Common myeloid progenitor, CD34-positive (primary cell): ENCODE results near the gene MSH3.

Experiments
- CTCF ChIA-PET: fragments of 350-600 bp; sonication (Branson Sonifier 250); formaldehyde crosslinking; loops from one replicate; lab custom pipeline; 2021; ENCODE audit warnings: antibody characterized with exemption; lab: Charles Lee
- POLR2A ChIA-PET: fragments of 350-600 bp; sonication (Branson Sonifier 250); formaldehyde crosslinking; loops from one replicate; lab custom pipeline; 2021; ENCODE audit warnings: antibody characterized with exemption; lab: Charles Lee
- DNase-seq, 3 donors: peaks; one replicate each; pipeline versions ENCODE4 v3.0.0 to v3.0.0-alpha.2; 2013
- H3K27ac ChIP-seq, 2 experiments: 1 replicate in 1 of 2; 2 replicates in 1 of 2; pipeline ENCODE4 v1.7.0; 2013; ENCODE audit warnings: inconsistent platforms in 2 of 2, low read length in 2 of 2, mild to moderate bottlenecking in 2 of 2, low read depth in 1 of 2, moderate library complexity in 1 of 2; ENCODE audit not compliant: severe bottlenecking in 2 of 2, insufficient read depth in 1 of 2, poor library complexity in 1 of 2
- H3K27me3 ChIP-seq, 5 experiments: replicated peaks in 2 of 5; 1 replicate in 3 of 5; 2 replicates in 2 of 5; pipeline versions ENCODE4 v1.6.1 to v1.7.0; 2013; ENCODE audit warnings: low read length in 4 of 5, mild to moderate bottlenecking in 2 of 5, moderate library complexity in 2 of 5, inconsistent platforms in 1 of 5; ENCODE audit not compliant: insufficient read depth in 5 of 5, control insufficient read depth in 4 of 5
- H3K36me3 ChIP-seq, 4 experiments: 1 replicate in 2 of 4; 2 replicates in 2 of 4; pipeline versions ENCODE4 v1.6.1 to v1.7.0; 2013; ENCODE audit warnings: low read length in 3 of 4, control low read depth in 1 of 4, mild to moderate bottlenecking in 1 of 4; ENCODE audit not compliant: control insufficient read depth in 4 of 4, insufficient read depth in 4 of 4
- H3K4me1 ChIP-seq, 4 experiments: 1 replicate in 3 of 4; 2 replicates in 1 of 4; pipeline versions ENCODE4 v1.6.1 to v1.7.1; 2013; ENCODE audit warnings: low read length in 3 of 4, mild to moderate bottlenecking in 3 of 4, control low read depth in 1 of 4, inconsistent platforms in 1 of 4, moderate library complexity in 1 of 4; ENCODE audit not compliant: control insufficient read depth in 4 of 4, insufficient read depth in 4 of 4; ENCODE audit errors: control extremely low read depth in 1 of 4
- H3K4me3 ChIP-seq, 7 experiments: 1 replicate in 4 of 7; 2 replicates in 3 of 7; pipeline versions ENCODE4 v1.5.1 to v1.7.0; 2013; ENCODE audit warnings: mild to moderate bottlenecking in 7 of 7, low read length in 6 of 7, moderate library complexity in 6 of 7, inconsistent platforms in 2 of 7, low read depth in 2 of 7, control low read depth in 1 of 7; ENCODE audit not compliant: insufficient read depth in 4 of 7, control insufficient read depth in 1 of 7; ENCODE audit errors: extremely low read depth in 1 of 7
- H3K9me3 ChIP-seq, 5 experiments: 1 replicate in 4 of 5; 2 replicates in 1 of 5; pipeline versions ENCODE4 v1.6.1 to v1.7.1; 2013; ENCODE audit warnings: low read length in 4 of 5, mild to moderate bottlenecking in 2 of 5, inconsistent platforms in 1 of 5, low read depth in 1 of 5, moderate library complexity in 1 of 5; ENCODE audit not compliant: control insufficient read depth in 4 of 5, insufficient read depth in 2 of 5; ENCODE audit errors: control extremely low read depth in 1 of 5
- WGBS: methylation state at CpG from one replicate; pipeline ENCODE4 v1.1.5; 2013; ENCODE audit not compliant: insufficient coverage; 5-methylcytosine and 5-hydroxymethylcytosine counted together

MSH3 gene

DNA sequence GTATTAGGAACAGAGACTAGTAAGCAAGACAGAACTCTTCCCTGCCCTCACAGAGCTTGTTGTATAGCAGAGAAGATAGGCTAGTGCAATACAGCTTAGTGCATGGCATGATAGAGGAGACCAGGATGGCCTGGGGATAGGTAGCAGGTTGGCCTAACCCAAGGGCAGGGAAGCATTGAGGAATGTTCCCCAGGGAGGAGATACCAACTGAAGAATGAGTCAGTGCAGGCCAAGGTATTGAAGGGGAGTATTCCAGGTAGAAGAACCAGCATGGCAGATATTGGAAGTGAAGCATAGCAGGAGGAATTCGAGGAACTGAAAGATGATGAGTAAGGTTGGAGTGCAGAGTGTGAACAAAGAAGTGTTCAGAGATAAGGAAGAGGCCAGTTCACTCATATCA lies 138.9 kb downstream of the MSH3 start:
- no peaks in the 10 kb centered on the region for H3K27me3 ChIP-seq
- H3K36me3 ChIP-seq = peaks cover 12 to 32% (median 23%) of the 10 kb centered on the region in 4 experiments
- 86% methylated on average over 1 of the region's 1 CpG for WGBS
- no peak for DNase-seq
- no peak overlapping the region for H3K4me3 ChIP-seq
- H3K27ac ChIP-seq = no peak overlapping the region
- H3K4me1 ChIP-seq = no peaks in the 10 kb centered on the region
- peaks cover 0 to 5% (median 0%) of the 10 kb centered on the region in 5 experiments for H3K9me3 ChIP-seq
- CTCF ChIA-PET = interaction anchor here (1.8 kb wide), 1 partner anchor 26 kb away, joined by 4 read pairs; no protein-coding TSS in a partner anchor
- POLR2A ChIA-PET = no interaction called here

GRCh38 chr5:80796846-80797245 lies 142.4 kb downstream of the MSH3 start:
- H3K4me3 ChIP-seq = no peak overlapping the region
- H3K36me3 ChIP-seq = peaks cover 10 to 40% (median 26%) of the 10 kb centered on the region in 4 experiments
- 97% methylated on average over 4 of the region's 5 CpGs for whole genome bisulfite sequencing
- ChIA-PET CTCF (interaction anchor here (1.3 kb wide), 1 partner anchor 41 kb away, joined by 3 read pairs; no protein-coding TSS in a partner anchor), POLR2A (no interaction called here)
- H3K4me1 ChIP-seq = no peaks in the 10 kb centered on the region
- H3K9me3 ChIP-seq = peaks cover 0 to 5% (median 0%) of the 10 kb centered on the region in 5 experiments
- H3K27me3 ChIP-seq = no peaks in the 10 kb centered on the region
- no peak for DNase-seq
- no peak overlapping the region for H3K27ac ChIP-seq

- H3K27ac ChIP-seq = no peak overlapping the region
- H3K9me3 ChIP-seq = peaks cover 0 to 5% (median 0%) of the 10 kb centered on the region in 5 experiments
- no peaks in the 10 kb centered on the region for H3K4me1 ChIP-seq
- H3K36me3 ChIP-seq = peaks cover 10 to 38% (median 26%) of the 10 kb centered on the region in 4 experiments
- no peak overlapping the region for H3K4me3 ChIP-seq
- POLR2A ChIA-PET = no interaction called here
- H3K27me3 ChIP-seq = no peaks in the 10 kb centered on the region
- DNase-seq = no peak
- CTCF ChIA-PET = interaction anchor here (0.9 to 1.3 kb wide), 2 partner anchors 42 to 45 kb away, joined by 3 read pairs; no protein-coding TSS in a partner anchor
- 100% methylated on average over 1 of the region's 5 CpGs for WGBS
Observed at GRCh38 chr5:80797428-80798024, 143.1 kb downstream of the MSH3 start.

DNA sequence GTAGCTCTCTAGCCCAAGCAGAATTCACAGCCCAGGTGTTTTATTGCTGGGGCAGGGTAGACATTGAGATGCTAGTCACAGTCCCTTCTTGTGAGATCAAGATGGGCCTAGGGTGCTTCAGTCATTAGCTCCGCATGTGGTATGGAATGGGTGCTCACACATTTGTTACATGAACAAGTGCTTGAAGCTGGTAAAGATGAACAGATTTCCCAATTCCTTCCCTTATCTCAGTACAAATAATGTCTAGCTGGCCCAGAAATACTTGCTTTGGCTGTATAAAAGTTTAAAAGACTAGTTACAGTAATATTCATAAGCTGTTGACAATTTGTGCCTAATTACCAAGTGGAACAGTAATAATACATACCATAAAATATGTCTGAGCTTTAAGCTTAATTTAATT lies 143.7 kb downstream of the MSH3 start:
- no peak for DNase-seq
- no peak overlapping the region for H3K27ac ChIP-seq
- no peak overlapping the region for H3K4me3 ChIP-seq
- 86% methylated on average over 1 of the region's 1 CpG for WGBS
- no peaks in the 10 kb centered on the region for H3K4me1 ChIP-seq
- ChIA-PET CTCF (interaction anchor here (0.9 kb wide), 1 partner anchor 44 kb away, joined by 3 read pairs; no protein-coding TSS in a partner anchor), POLR2A (no interaction called here)
- H3K9me3 ChIP-seq = peaks cover 0 to 5% (median 3%) of the 10 kb centered on the region in 5 experiments
- no peaks in the 10 kb centered on the region for H3K27me3 ChIP-seq
- H3K36me3 ChIP-seq = peaks cover 10 to 36% (median 23%) of the 10 kb centered on the region in 4 experiments

- ChIA-PET POLR2A (no interaction called here), CTCF (no interaction called here)
- DNase-seq = no peak
Observed at GRCh38 chr5:80798633-80799032, 144.2 kb downstream of the MSH3 start.

GRCh38 chr5:80799041-80799440 lies 144.6 kb downstream of the MSH3 start:
- CTCF ChIA-PET = no interaction called here

More at GRCh38 chr5:80798633-80799032, 144.2 kb downstream of the MSH3 start:
- peaks cover 9 to 31% (median 19%) of the 10 kb centered on the region in 4 experiments for H3K36me3 ChIP-seq
- H3K9me3 ChIP-seq = peaks cover 0 to 5% (median 3%) of the 10 kb centered on the region in 5 experiments
- H3K4me1 ChIP-seq = no peaks in the 10 kb centered on the region
- H3K4me3 ChIP-seq = no peak overlapping the region
- H3K27ac ChIP-seq = no peak overlapping the region
- no peaks in the 10 kb centered on the region for H3K27me3 ChIP-seq

DNA sequence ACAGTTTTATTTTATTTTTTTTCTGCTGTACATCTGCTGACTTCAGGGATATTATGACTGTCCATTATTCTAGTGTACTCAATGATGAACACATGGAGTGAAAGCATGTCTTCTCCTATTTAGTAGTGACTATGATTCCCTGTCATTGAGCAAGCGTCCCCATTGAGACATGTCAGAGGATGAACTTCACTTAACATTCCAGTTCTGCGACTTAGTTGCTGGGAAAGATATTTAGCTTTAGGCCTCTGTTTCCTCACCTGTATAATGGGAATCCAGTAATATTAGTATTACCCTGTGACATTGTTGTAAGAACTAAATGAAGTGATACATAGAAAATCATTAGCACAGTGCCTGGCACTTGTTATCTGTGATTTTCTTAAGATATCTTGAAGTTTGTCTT lies 145.1 kb downstream of the MSH3 start:
- no peaks in the 10 kb centered on the region for H3K27me3 ChIP-seq
- no peak overlapping the region for H3K4me3 ChIP-seq
- peaks cover 7 to 22% (median 14%) of the 10 kb centered on the region in 4 experiments for H3K36me3 ChIP-seq
- no peaks in the 10 kb centered on the region for H3K4me1 ChIP-seq
- H3K9me3 ChIP-seq = peaks cover 0 to 5% (median 3%) of the 10 kb centered on the region in 5 experiments
- ChIA-PET CTCF (no interaction called here), POLR2A (interaction anchor here (0.7 kb wide), 1 partner anchor 13 kb away, joined by 3 read pairs; no protein-coding TSS in a partner anchor)
- no peak for DNase-seq
- WGBS = 100% methylated on average over 1 of the region's 2 CpGs
- H3K27ac ChIP-seq = no peak overlapping the region

More at GRCh38 chr5:80799041-80799440, 144.6 kb downstream of the MSH3 start:
- Histone ChIP-seq H3K4me3 (no peak overlapping the region), H3K4me1 (no peaks in the 10 kb centered on the region), H3K9me3 (peaks cover 0 to 5% (median 3%) of the 10 kb centered on the region in 5 experiments), H3K27me3 (no peaks in the 10 kb centered on the region), H3K27ac (no peak overlapping the region), H3K36me3 (peaks cover 7 to 27% (median 17%) of the 10 kb centered on the region in 4 experiments)
- POLR2A ChIA-PET = interaction anchor here (0.7 kb wide), 1 partner anchor 13 kb away, joined by 3 read pairs; no protein-coding TSS in a partner anchor
- DNase-seq = no peak
- 91% methylated on average over 3 of the region's 4 CpGs for WGBS
